ENCODE results near the gene QPCTL. TPM values are rescaled to one million over a fixed set of nuclear protein-coding genes. Genes with fewer than 3 reads are reported as not detected.

Gene QPCTL
- total and polyA plus RNA-seq, 9 of the 15 experiments (the other 6 are each of a cell fraction or from before 2014, with no cell fraction given) = 0.99 to 31.3 (median 12.7) TPM

DNA sequence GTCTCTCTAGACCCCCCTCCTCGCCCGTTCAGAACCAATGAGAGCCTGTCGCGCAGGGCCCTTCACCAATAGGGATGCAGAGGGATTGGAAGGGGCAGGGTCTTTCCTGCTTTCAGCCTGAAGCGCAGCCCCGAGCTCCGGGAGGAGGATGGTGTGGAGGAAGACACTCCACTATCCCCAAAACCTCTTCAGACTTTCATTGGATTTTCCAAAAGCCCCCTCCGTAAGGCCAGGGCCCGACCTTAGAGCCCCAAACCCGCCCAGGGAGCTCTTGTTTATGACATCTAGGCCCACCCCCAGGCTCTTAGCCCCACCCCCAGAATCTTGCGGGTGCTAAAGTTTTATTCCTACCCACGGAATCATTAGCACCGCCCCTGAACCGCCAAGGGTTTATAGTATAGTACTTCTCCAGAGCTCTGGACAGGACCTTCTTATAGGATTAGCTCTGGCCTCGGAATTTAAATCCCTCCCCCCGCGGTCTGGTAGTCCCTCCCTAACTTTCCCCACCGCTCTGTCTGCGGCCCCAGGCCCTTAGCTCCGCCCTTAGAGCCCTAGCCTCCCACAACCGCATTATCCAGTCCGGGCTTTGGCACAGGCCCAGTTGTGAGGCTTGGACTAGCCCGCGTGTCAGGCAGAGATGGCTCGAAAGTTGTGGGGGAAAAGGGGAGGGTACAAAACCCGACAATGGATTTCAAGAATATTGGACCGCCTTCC lies 46.7 kb upstream of the QPCTL start (continued):
- TF ChIP-seq ZNF121 (CRISPR knock-in tag; conservative IDR thresholded peaks at IDR 0.05) (no peak), ADNP (tag; IDR thresholded peaks at IDR 0.05) (no peak), LCOR (CRISPR knock-in tag; IDR thresholded peaks at IDR 0.05) (peak; percentile 73; the same call in 1 of the 2 replicates), RBM34 (IDR thresholded peaks at IDR 0.05; ENCODE audit: borderline replicate concordance, insufficient read depth, low read length) (no peak), BCL6 (CRISPR knock-in tag; IDR thresholded peaks at IDR 0.05) (no peak), ZBTB49 (CRISPR knock-in tag; IDR thresholded peaks at IDR 0.05; ENCODE audit: borderline replicate concordance) (no peak), POLR2H (tag; IDR thresholded peaks at IDR 0.05; ENCODE audit: low read depth) (no peak), KHSRP (IDR thresholded peaks at IDR 0.05) (no peak), GTF2F1 (IDR thresholded peaks at IDR 0.05; ENCODE audit: low read depth, low read length) (no peak), PHTF2 (CRISPR knock-in tag; IDR thresholded peaks at IDR 0.05) (no peak), MEIS2 (IDR thresholded peaks at IDR 0.05; ENCODE audit: partially characterized antibody) (peak; percentile 10), ZFP36 (IDR thresholded peaks at IDR 0.05; ENCODE audit: low read depth, low read length, partially characterized antibody) (no peak), TAF9B (IDR thresholded peaks at IDR 0.05; ENCODE audit: partially characterized antibody) (no peak), CTCFL (IDR thresholded peaks at IDR 0.05; ENCODE audit: borderline replicate concordance, insufficient read depth, low read depth, low read length, poor library complexity, severe bottlenecking) (no peak), CEBPZ (IDR thresholded peaks at IDR 0.05; ENCODE audit: borderline replicate concordance, low read depth, low read length) (no peak), POLR2A (conservative IDR thresholded peaks at IDR 0.05) (no peak), JUN (IDR thresholded peaks at IDR 0.05; ENCODE audit: borderline replicate concordance, low read depth, low read length) (peak; percentile 37; the same call in 1 of the 2 replicates), JUN (CRISPR knock-in tag; IDR thresholded peaks at IDR 0.05; ENCODE audit: borderline replicate concordance) (no peak)
- TF ChIP-seq, protein P1, sequence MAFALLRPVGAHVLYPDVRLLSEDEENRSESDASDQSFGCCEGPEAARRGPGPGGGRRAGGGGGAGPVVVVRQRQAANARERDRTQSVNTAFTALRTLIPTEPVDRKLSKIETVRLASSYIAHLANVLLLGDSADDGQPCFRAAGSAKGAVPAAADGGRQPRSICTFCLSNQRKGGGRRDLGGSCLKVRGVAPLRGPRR (CRISPR knock-in tag; IDR thresholded peaks at IDR 0.05) = no peak

Data from K562 (cell line).